AG10803 (cell line): Measurements from ENCODE around the gene SLC22A14.

Source experiments
- DNase-seq: peaks from one replicate; pipeline ENCODE4 v3.0.0; 2010; ENCODE audit warnings: low read depth
- H3K4me3 ChIP-seq: 2 replicates; pipeline ENCODE4 v1.5.1; 2011; ENCODE audit warnings: mild to moderate bottlenecking, low read length, control low read depth
- CTCF ChIP-seq: conservative IDR thresholded peaks from 2 replicates; pipeline ENCODE4 v1.5.1; 2011; ENCODE audit warnings: mild to moderate bottlenecking, low read length, control low read depth, inconsistent platforms

Gene SLC22A14

DNA sequence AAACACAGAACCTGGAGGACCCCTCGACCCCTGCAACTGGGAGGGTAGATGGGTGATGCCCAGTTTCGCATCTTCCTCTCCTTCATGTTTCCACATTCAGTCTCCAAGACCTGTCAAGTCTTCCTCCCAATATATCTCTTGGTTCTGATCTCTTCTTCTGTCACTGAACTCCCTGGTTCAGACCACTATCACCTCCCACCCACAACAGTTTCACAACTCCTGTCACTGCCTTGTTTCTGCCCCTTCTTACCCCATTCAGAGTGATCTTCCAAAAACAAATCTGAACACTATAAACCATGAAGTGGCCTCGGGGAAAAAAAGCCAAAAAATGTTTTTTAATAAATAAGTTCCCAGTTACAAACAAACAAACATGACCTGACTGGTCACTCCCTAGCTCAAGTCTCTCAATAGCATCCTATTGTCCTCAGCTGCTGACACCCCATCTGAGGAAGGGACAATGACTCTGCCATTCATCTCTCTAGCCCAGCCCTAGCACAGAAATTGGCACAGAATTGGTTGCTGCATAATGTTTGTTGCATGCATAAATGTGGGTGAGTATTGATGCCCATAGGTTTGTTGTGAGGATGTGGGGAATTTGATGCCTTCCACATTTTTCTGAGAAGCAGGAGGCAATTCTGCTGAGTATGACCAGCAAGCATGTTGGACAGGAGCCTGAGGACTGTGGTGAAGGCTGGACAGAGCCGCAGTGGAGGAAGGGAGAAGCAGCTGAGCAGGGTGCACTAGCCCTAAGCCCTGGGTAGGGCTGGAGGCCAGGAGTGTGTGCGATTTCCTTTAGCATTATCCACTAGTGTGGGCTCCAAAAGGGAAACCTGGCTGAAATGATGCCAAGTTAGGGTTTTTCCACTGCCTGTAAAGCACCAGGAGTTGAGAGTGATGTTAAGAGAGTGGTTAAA, 52.3 kb downstream of the SLC22A14 start:
- DNase-seq: peak; percentile 88
- TF ChIP-seq CTCF: no peak

GRCh38 chr3:38335263-38335662, 53.2 kb downstream of the SLC22A14 start:
- DNase-seq: no peak
- H3K4me3 ChIP-seq: no peak overlapping the region
- TF ChIP-seq CTCF: no peak

More for the DNA sequence above, 52.3 kb downstream of the SLC22A14 start:
- no peak overlapping the region for H3K4me3 ChIP-seq

GRCh38 chr3:38337703-38338102, 55.6 kb downstream of the SLC22A14 start:
- no peak for TF ChIP-seq CTCF
- DNase-seq: no peak
- H3K4me3 ChIP-seq: no peak overlapping the region

DNA sequence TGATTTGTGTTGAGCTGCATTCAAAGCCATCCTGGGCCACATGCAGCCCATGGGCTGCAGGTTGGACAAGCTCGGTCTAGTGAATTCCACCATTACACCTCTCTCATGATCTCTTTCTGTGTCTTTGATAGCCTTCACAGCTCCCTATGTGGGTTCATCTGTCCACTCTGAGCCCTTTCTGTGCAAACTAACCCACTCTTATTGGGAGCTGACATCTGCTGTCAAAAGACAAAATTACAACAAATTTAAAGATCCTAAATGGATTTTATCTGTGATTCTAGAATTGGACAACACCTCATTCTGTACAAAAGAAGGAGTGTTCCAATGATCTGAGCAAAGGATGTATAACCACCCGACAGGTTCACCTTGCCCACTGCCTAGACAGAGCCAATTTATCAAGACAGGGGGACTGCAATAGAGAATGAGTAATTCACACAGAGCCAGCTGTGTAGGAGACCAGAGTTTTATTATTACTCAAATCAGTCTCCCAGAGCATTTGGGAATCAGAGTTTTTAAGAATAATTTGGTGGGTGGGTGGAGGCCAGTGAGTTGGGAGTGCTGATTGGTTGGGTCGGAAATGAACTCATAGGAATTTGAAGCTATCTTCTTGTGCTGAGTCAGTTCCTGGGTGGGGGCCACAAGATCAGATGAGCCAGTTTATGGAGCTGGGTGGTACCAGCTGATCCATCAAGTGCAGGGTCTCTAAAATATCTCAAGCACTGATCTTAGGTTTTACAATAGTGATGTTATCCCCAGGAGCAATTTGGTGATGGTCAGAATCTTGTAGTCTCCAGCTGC, 61.9 kb downstream of the SLC22A14 start:
- peak; percentile 4 for DNase-seq
- TF ChIP-seq CTCF: peak; percentile 21; the same call in 1 of the 2 replicates
- no peak overlapping the region for H3K4me3 ChIP-seq

- TF ChIP-seq CTCF: no peak
- H3K4me3 ChIP-seq: peak overlapping the region; percentile 33
- DNase-seq: no peak
These were observed 63.9 kb downstream of the SLC22A14 start for GRCh38 chr3:38345879-38346586.

DNA sequence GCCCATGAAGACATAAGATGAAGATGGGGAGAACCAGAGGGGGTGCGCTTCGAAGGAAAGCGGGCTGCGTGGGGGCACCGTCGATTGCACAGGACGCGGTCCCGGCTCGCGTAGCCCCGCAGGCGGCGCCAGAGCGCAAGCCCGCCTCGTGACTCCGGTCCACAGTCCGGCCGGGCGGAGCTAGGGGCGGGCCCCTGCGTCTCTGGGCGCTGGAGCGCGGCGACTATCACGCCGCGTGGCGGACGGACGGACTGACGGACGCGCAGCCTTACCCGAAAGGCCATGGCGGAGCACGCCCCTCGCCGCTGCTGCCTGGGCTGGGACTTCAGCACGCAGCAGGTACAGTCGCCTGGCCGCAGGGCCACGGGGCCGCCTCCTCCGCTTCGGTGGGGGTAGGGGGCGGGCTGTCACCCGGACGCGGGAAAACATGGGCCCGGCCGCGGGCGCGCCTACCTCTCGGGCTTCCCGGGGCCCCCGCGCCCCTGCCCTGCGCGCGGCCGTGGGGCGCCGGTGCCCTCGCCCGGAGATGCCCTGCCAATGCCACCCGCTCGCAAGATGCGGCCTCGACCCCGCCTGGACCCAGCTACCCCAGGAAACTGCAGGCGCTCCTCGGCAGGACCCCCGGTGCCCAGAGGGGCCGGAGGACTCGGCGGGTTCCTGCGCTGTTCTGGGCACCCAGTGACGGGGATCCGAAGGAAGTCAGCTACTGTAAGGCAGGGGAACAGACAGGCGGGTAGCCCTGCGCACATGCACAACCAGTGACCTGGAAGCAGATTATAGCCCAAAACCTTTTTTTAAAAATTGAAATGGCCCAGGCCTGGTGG, 64.7 kb downstream of the SLC22A14 start, which contains the start of gene XYLB:
XYLB (plus strand) TSS at position 199 of the 824 bp plus-strand sequence; CDS start at position 283, 84 bp downstream.
- TF ChIP-seq CTCF: peak; percentile 64
- H3K4me3 ChIP-seq: peak within 1 kb of the TSS; percentile 73
- DNase-seq: peak; percentile 78
